GM21825 (cell line): ENCODE results near the gene TBL1XR1.
"Not testable (repeated sequence)": the region's sequence is repeated elsewhere in the genome, so short reads cannot be mapped to it uniquely, and the experiment has no call there.

Experiments used
- ATAC-seq: cut with Tn5 transposase; IDR thresholded peaks from one replicate; pipeline ENCODE4 v1.9.1; 2021; ENCODE audit warnings: mild to moderate bottlenecking, moderate library complexity; ENCODE audit not compliant: unreplicated experiment

The TBL1XR1 gene

GRCh38 chr3:177185035-177185574 is 12.2 kb downstream of the TBL1XR1 start:
- ATAC-seq: peak; percentile 20

DNA sequence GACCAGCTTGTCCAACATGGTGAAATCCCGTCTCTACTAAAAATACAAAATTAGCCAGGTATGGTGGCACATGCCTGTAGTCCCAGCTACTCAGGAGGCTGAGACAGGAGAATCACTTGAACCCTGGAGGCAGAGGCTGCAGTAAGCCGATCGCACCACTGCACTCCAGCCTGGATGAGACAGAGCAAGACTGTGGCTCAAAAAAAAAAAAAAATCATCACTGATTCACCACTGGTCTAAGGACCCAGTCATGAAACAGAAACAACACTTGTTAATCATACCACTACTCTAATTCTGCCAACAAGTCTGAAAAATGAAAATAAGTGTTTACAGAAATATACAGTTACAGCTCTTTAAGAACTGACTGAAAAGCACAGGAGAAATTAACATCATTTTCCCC is 12.7 kb downstream of the TBL1XR1 start:
- ATAC-seq: peak; percentile 67

GRCh38 chr3:177182352-177182751 is 14.9 kb downstream of the TBL1XR1 start:
- ATAC-seq: no peak

DNA sequence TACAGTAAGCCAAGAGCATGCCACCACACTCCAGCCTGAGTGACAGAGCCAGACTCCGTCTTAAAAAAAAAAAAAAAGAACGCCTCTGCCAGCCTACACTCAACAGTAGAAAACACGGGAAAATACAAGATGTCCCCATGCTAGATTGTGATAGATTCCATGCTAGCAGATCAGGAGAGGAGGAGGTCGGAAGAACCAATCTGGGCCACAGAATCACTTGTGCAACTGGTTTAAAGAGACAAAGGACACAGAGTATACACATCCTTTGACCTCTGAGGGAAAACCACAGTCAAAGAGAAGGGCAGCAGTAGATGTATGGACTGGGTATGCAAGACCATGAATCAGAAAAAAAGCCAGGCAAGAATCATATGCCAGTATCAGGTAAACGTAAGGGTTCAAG is 15.9 kb downstream of the TBL1XR1 start:
- no peak for ATAC-seq

- ATAC-seq: no peak
Observed at GRCh38 chr3:177180506-177180905, 16.8 kb downstream of the TBL1XR1 start.

GRCh38 chr3:177179281-177180067 is 17.8 kb downstream of the TBL1XR1 start:
- ATAC-seq: no peak

DNA sequence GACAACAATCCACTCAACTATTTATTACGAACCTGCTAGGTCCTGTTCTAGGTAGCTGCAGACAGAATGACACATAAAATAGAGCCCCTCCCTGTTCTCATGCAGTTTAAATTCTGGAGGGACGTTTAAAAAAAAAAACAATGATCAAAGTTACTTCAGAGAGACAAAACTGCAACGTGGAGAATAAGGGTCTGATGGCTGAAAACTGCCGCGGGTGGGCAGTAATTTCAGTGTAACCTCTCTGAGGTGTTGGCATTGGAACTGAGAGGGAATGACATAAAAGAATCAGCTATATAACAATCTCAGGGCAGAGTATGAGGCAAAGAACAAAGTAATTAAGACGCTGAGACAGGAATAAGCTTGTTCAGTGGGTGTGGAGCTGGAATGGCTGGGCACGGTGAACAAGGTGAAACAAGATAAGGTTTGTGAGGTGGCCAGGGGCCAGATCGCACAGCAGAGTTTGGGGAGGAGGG is 19.5 kb downstream of the TBL1XR1 start:
- ATAC-seq: no peak

DNA sequence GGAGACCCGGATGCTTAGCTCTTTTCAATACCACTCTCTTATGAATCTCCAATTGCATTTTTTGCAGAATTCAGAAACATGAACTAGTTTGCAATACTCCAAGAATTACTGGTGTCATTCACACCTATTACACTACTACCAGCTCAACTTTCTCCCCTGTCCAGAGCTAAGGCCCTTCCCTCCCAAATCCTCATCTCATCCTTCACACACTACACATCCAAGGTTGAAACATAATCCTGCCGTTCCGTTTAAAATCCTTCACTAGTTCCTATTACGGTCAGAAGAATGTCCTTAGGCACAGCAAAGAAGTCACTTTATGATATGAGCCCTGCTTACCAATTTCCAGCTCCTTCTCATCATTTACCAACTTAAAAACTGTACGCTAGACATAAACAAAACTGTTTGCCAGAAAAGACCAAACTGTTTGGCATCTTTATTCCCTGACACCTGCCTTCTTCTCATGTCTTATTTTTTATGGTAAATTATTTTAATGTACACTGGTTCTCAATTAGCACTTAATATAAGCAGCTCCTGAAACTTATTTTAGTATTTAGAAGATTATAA is 22.6 kb downstream of the TBL1XR1 start:
- ATAC-seq: no peak

DNA sequence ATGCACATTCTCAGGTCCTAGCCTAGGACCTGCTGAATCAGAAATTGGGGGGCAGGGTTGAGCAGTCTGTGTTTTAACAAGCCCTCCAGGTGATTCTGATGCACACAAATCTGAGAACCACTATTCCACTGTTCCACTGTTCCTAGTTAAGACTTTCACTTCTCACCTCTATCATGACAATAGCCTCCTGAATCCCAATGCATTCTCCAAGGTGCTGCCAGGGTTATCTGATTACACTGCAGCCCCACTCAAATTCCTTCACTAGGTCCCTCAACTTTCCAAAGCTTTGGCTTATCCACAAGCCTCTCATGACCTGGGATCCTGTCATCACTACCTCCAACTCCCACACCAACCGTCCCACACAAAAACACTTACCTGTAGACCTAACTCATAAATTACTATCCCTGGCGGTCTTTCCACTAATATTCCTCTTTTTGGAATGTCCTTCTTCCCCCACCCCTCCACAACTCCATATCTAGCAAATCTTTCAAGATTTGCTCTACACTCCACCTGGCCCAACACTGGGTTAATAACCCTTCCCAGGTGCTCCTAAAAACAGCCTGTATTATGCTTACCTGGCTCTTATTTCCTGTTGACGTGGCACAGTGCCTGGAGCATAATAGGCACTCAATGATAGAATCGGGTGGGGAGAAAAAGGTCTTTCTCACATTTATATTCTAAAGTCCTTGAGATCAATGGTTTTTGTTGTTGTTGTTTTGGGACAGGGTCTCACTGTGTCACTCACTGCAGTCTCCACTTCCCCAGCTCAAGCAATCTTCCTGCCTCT is 27.2 kb downstream of the TBL1XR1 start:
- ATAC-seq: no peak

- ATAC-seq: no peak
Observed at GRCh38 chr3:177168431-177168830, 28.9 kb downstream of the TBL1XR1 start.

GRCh38 chr3:177162742-177163141 is 34.5 kb downstream of the TBL1XR1 start:
- ATAC-seq: no peak

GRCh38 chr3:177161603-177162002 is 35.7 kb downstream of the TBL1XR1 start:
- not testable (repeated sequence) for ATAC-seq

GRCh38 chr3:177158461-177158860 is 38.8 kb downstream of the TBL1XR1 start:
- ATAC-seq: no peak

DNA sequence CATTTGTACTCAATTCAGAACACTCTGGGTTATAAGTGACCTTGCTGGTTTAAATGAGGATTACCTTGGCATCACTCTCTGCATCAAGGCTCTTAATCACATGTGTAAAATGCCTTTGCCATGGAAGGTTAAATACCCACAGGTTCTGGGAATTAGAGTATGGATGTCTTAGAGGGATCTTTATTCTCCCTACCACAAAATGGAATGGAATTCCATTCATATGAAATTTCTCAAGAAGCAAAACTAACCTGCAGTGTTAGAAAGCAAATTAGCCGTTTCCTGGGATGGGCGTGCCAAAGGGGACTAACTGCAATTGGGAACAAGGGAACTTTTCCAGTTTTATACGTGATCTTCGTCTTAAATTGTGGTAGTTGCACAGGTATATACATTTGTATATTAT is 39.8 kb downstream of the TBL1XR1 start:
- ATAC-seq: no peak

- no peak for ATAC-seq
Observed at GRCh38 chr3:177154733-177155132, 42.5 kb downstream of the TBL1XR1 start.

DNA sequence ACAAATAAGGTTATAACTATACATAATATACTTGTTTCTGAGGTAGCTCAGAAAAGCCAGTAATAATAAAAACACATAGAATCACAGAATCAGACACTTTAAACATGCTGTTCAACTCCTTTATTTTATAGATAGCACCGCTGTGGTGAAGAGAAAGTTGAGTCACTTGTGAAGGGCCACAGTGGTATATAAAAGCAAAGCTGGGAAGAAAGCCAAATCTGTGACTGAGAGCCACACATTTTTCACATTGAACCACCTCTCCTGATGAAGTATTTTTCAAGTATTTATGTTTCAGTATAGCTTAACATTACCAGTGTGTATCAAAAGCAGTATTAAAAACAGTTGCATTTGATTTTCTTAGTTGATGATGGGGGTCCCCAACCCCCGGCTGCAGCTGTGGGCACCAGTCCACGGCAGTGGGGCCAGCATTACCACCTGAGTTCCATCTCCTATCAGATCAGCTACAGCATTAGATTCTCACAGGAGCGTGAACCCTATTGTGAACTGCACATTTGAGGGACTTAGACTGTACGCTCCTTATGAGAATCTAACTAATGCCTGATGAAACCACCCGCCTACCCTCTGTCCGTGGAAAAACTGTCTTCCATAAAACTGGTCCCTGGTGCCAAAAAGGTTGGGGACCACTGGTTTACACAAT is 46.2 kb downstream of the TBL1XR1 start:
- peak; percentile 83 for ATAC-seq

DNA sequence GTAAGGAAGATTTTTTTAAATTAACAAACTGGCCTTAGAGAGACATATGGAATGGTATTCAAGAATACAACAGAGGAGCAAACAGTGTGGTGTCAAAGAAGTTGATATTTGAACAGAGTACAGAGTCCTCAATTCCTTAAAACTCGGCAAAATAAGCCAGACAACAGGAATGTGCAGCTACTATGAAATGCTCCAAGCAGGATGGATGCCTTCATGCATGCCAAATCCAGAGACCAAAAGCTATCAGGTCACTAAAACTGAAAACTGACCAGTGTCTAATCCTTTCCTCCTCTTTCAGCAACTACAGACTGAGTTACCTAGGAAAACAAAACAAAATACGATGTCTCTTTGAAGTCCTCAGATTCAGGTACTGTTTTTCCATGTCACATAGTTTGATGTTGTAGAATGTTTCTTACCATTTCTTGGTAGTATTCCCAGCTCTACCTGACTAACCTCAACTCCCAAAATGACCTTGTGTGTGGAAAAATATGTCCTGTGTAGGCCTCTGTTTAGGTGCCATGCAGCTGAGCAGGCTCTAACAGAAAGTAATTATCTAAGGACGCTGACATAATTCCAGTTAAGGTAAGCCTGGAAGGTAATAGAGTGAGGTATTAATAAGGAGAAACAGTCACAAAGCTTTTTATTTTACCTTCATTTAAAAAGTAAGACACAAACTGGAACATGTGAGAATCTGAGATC is 46.9 kb downstream of the TBL1XR1 start:
- no peak for ATAC-seq

- no peak for ATAC-seq
Observed at GRCh38 chr3:177149106-177149505, 48.2 kb downstream of the TBL1XR1 start.

DNA sequence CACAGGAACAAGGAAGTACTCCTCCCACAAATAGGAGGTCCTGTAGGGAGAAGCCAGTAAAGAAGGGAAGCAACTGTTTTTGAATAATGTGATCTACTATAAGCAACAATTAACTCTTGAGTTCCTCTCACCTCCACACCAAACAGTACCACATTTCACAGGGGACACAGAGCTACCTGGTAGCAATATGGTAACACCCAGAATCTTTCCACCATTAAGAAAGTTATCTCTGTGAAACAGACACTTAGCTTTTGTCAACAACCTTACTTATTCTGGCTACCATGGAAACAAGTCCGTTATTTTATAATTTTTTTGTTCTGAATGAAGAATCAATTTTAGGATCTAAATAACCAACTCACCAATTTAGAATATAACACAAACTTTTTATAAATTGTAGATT is 49.5 kb downstream of the TBL1XR1 start:
- ATAC-seq: no peak

DNA sequence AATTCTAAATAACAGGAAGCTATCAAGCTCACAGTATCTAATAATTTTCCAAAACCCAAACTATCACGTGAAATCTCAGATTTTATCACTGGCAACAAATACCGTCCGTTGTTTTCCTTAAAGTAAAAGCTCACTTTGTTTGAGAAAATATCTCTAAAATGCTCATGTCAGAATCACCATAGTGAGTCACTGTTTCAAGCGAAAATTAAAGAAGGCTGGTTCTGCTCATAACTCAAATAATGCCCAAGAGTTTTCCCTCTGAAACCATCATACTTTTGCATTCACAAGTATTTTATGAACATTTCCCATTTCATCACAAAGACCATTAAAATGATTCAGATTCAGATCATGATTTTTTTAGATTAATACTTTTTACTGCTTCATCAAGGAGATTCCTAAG is 50.6 kb downstream of the TBL1XR1 start:
- no peak for ATAC-seq
